Thyroid gland (tissue), 4 donors: ENCODE results near the gene VAMP2.

ENCODE experiments used
- POLR2A ChIP-seq, 2 donors: fragments of 450-650 bp; IDR thresholded peaks; one replicate each; pipeline ENCODE4 v1.6.1; 2017; ENCODE audit warnings: antibody characterized with exemption in 2 of 2, mild to moderate bottlenecking in 2 of 2, moderate library complexity in 1 of 2
- TF ChIP-seq, protein P1 (sequence below), 6 experiments: fragments of 200-600 bp in 3 of 6; fragments of 450-650 bp in 3 of 6; sonication (generic) in 3 of 6; IDR thresholded peaks; one replicate each; pipeline ENCODE4 v1.5.1; 2016 to 2019; ENCODE audit warnings: antibody characterized with exemption in 6 of 6, mild to moderate bottlenecking in 2 of 6, inconsistent platforms in 1 of 6, moderate library complexity in 1 of 6

DNA sequence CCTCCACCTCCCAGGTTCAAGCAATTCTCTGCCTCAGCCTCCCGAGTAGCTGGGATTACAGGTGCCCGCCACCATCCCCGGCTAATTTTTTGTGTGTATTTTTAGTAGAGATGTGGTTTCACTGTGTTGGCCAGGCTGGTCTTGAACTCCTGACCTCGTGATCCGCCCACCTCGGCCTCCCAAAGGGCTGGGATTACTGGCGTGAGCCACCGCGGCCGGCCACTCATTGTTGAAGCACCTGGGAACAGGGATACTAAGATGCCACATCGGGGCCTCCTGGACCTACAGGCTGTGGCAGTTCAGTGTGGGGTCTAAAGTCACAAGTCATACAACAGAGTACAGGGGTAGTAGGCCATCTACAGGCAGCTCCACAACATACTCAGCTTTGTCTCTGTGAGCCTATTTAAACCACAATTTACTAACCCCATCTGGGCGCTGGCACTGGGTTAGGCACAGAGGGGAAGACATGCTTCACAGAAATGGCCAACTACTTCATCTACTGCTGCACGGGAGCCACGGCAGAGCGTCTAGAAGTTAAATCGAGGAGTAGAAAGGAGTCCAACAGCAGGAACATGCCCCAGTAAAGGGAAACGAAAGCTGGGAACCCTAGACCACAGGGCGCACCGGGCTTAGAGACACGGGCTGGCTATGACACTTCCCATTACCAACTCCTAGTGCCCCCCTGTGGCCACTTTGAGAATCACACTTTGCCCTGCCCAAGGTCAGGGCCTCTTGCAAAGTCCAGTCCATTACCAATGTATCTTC is 4.3 kb downstream of the VAMP2 start:
- TF ChIP-seq, protein P1, sequence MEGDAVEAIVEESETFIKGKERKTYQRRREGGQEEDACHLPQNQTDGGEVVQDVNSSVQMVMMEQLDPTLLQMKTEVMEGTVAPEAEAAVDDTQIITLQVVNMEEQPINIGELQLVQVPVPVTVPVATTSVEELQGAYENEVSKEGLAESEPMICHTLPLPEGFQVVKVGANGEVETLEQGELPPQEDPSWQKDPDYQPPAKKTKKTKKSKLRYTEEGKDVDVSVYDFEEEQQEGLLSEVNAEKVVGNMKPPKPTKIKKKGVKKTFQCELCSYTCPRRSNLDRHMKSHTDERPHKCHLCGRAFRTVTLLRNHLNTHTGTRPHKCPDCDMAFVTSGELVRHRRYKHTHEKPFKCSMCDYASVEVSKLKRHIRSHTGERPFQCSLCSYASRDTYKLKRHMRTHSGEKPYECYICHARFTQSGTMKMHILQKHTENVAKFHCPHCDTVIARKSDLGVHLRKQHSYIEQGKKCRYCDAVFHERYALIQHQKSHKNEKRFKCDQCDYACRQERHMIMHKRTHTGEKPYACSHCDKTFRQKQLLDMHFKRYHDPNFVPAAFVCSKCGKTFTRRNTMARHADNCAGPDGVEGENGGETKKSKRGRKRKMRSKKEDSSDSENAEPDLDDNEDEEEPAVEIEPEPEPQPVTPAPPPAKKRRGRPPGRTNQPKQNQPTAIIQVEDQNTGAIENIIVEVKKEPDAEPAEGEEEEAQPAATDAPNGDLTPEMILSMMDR (IDR thresholded peaks at IDR 0.05) = peak; percentile 79 to 94 (median 90)
- peak in 1 of 2 donors; percentile 14 for TF ChIP-seq POLR2A (IDR thresholded peaks at IDR 0.05)
